ENCODE results near the gene HOXB7. TPM values are rescaled to one million over a fixed set of nuclear protein-coding genes. Genes with fewer than 3 reads are reported as not detected.

HOXB7 gene
- total RNA-seq, 1 donor from 2014 or later, result 0.30 TPM

DNA sequence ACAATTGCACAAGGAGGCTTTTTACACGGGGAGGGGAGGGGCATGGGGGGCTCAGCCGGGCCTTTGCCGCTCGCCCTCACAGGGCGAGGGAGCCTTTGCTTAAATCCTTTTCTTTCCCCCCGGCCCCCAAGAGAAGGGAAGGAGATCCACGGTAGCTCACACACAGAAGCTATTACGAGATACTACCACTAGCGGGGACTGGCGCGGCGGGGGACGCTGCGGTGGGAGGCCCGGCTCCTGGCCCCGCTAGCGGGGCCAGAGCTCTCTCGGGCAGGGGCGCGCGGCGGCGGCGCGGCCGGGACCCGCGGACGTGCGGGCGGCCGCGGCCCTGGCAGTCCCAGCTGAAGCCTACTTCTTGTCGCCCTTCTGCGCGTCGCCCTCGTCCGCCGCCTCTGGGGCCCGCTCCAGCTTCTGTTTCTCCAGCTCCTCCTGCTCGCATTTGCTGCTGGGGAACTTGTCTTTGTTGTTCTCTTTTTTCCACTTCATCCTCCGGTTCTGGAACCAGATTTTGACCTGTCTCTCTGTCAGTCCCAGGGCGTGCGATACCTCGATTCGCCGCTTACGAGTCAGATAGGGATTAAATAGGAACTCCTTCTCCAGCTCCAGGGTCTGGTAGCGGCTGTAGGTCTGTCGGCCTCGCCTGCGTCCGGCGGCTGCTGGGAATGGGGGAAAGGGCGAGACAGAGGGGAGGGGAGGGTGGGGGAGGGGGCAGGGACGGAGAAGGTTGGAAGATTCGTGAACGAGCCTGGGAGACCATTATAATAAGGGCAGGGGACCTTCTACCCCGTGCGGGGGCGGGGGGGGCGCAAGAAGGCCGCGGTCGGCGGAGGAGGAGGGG, 2.3 kb upstream of the HOXB7 start:
- intact Hi-C loops (cut with micrococcal nuclease), result no loop called here
- peak; percentile 37 for ATAC-seq
- DNase-seq, result peak; percentile 40

DNA sequence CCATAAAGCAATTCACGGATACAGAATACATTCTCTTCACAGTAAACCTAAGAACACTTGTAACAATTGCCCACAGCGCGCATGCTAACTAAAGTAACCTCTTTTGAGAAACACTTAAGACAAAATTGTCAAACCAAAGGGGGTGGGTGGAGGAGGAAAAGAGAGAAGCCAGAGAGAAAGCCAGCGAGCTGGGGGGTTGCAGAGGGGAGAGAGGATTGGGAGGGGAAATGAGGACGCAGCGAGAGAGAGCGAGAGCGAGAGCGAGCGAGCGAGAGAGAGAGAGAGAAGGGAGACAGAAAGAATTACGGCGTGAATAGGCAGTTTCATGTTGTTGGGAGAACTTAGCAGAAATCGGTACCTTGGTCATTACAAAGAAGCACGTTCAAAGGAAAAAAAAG, 1.6 kb upstream of the HOXB7 start:
- ATAC-seq, result no peak
- intact Hi-C loops (cut with micrococcal nuclease), result no loop called here
- DNase-seq, result no peak

DNA sequence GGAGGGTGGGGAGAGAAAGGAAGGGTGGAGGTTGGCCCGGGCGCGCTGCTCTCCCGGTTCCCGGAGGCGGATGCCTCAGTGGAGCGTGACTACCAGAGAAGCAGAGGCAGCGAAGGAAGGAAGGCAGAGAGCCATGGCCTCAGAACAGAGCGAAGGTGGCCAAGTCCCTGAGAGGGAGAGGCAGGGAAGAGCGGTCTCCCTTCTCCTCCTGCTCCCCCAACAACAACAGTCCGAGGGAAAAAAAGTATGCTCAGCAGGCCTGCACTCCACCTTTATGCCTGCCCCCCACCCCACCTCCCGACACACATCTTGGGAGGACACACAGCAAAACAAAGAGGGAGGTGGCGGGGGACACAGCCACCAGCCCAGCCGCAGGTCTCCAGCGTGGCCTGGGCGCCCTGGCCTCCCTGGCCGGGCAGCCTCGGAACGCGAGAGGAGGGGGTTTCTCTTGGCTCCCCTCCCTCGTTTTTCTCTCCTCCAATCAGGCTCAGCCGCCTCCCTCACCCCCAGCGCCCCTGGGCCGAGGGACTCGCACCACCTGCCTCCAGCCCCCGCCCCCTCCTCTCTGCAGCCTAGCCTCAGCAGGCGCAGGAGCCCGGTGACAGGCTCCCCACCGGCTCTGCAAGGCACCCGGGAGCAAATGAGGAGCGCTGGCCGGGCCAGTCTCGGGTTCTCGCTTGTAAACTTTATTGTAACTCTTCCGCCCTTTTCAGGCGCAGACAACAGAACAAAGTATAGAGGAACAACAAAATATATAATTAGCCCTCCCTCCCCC, 1.1 kb upstream of the HOXB7 start:
- intact Hi-C loops (cut with micrococcal nuclease), result no loop called here
- DNase-seq (no peak), ATAC-seq (no peak)

DNA sequence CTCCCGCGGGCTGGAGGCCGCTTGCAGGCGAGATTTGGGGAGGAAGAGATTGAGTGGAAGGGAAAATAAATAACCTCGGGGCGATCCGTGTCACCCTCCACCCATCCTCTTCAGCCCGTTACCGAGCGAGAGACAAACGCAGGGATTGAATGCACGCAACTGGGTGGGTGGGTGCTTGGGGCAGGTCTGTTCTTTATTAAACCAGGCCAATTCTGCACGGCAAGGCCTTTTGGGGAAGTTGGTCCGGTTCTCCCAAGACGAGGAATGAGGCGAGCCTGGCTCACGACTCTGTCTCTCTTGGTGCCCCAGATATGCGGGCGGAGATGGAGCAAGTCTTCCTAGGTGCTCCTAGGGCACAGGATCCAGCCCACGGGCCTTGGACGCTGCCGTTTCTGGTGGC, 396 bp upstream of the HOXB7 start:
- DNase-seq, result no peak
- intact Hi-C loops (cut with micrococcal nuclease), result no loop called here
- no peak for ATAC-seq

DNA sequence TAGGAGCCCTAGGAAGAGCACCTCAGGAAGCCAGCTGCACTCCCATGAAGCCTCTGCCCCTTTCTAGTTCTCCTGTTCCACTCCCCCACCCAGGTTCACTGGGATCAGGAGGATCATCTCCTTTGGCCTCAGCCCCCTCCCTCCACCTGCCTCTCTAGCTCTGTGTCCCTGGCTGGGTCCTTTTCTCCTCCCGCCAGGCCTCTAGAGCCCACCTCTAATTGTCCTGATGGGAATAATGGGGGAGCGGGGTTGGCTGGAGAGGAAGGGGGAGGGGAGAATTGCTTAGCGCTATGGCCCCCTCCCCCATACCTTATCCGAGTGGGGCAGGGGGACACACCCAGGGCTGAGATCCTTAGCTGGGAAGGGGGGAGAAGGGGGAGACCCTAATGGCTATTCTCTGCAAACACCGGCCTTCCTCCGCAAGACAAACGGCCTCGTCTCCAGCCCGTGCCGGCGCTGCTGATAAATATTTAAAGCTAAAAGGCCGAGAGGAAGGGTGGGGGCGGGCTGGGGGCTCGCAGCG, 997 bp downstream of the HOXB7 start:
- intact Hi-C loops (cut with micrococcal nuclease), result no loop called here
- ATAC-seq (no peak), DNase-seq (no peak)

DNA sequence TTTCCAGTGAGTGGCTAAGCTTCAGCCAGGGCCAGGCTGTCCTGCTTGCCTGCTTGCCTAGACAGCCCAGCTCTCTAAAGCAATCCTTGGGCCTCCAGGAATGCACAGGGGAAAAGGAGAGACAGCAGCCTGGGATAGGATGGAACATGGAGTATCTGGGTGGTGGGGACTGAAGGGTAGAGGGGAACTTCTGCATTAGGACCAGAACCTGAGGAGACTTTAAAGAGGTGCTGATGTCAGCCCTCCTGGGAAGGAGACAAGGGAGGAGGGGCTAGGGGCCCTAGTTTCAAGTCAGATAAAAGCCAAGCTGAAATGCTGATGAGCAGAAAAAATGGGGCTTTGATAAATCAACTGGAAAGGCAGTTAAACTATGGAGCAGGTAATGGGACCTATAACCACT, 1.8 kb downstream of the HOXB7 start:
- DNase-seq (no peak), ATAC-seq (no peak)
- intact Hi-C loops (cut with micrococcal nuclease), result no loop called here

DNA sequence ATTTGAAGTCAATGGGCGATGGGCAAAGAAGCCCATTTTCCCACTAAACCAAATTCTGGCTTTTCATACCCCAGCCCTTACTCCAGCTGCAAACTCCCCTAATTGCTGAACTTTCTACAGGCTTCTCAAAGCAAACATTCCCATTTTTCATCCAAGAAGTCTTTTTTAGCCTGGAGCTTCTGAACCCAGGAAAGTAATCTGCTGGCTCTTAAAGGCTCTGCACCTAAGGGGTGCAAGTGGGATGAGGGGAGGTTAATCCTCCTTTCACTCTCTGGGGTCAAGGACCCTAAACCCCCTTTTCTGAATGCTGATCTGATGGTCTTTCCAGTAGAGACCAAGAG, 2.4 kb downstream of the HOXB7 start:
- intact Hi-C loops (cut with micrococcal nuclease), result no loop called here
- no peak for DNase-seq

DNA sequence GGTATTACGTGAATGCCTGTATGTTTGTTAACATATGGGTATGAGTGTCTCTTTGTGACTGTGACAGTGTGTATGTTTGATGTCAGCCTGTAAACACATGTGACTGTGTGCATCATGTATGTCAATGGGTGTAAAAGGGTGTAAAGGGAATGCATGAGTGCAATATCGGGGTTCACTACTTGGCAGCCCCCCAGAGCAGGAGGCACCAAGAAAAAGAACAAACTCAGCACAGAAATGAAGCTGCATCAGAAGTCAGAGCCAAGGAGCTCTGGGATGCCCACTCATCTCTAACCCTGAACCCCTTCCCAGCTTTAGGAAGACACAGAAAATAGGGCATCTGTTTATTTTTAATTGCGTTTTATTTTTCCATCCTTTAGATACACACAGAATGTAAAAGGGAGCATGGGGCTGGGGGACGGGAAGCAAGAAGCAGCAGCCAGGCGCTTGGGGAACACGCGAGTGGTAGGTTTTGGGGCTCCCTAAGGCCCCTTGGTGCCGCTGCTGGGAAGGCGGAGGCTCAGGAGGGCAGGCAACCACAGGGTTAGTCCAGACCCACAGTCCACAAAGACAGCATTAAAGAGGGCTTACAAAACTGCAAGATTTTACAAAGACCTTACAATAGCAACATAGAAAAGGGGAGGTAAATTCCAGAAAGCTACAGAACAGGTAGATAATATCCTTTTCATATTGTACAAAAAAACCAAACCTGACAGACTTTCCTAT, 3.8 kb downstream of the HOXB7 start:
- intact Hi-C loops (cut with micrococcal nuclease), result no loop called here
- DNase-seq (no peak), ATAC-seq (no peak)

More for the DNA sequence above, 2.4 kb downstream of the HOXB7 start:
- no peak for ATAC-seq

DNA sequence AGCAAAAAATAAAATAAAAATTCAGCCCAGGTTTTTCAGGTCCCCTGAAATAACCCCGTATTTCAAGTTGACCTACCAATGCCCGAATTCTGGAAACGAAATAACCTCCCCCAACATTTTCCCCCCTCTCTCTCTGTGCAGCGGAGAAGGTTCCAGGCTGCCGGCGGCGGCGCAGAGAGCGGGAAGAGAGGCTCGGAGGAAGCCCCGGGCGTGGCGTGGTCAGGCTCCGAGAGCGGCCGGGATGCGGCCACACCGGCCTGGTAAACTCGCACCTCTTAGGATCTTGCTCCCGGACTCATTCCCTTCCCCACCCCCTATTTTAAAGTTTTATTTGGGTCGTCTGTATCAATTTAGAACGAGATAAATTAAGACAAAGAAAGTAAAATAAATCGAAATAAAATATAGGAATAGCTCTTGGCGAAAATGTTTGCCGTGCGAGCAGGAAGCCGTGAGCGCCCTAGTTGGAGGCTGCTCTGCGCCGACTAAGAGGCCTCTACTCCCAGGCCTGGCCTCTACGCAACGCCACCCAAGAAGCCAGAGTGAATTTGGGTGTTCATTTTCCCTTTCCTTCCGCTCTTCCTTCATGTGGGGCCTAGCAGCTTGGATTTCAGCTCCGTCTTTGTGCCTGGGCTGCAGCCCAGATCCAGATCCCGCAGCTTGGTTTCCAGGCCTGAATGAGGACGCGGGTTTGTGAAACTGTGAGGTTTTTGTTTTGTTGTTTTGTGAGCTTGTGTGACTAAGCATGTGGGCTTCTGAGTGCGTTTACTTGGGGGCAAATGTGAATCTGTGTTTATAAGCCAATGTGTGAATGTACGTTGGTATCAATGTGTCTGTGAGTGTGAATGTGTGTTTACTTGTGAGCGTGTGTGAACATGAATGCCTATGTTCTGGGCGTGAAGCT, 4.6 kb downstream of the HOXB7 start:
- intact Hi-C loops (cut with micrococcal nuclease), result no loop called here
- ATAC-seq (no peak), DNase-seq (no peak)

DNA sequence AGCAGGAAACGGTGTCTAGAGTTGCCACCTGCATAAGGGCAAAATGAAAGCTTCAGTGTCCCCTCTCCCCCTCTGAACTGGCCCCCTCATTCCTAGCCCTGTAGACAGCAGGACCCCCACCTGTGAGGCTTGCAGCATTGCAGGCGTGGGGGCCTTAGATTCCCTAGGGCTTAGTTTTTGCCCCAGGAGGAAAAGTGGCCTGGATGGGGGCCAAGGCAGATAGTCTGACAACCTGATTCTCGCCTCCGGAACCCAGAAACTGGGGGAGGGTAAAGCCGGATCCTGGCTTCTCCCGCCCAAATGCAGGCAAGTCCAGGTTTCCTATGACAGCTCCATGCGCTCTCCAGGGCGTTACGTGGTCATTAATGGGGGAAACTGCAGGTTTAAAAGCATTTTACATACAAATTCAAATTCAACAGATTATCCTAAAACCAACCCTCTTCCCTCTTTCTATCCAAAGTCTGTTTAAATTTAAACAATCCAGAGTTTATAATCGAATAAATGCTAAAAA, 5.4 kb downstream of the HOXB7 start:
- ATAC-seq, result no peak
- intact Hi-C loops (cut with micrococcal nuclease), result no loop called here
- DNase-seq, result no peak

DNA sequence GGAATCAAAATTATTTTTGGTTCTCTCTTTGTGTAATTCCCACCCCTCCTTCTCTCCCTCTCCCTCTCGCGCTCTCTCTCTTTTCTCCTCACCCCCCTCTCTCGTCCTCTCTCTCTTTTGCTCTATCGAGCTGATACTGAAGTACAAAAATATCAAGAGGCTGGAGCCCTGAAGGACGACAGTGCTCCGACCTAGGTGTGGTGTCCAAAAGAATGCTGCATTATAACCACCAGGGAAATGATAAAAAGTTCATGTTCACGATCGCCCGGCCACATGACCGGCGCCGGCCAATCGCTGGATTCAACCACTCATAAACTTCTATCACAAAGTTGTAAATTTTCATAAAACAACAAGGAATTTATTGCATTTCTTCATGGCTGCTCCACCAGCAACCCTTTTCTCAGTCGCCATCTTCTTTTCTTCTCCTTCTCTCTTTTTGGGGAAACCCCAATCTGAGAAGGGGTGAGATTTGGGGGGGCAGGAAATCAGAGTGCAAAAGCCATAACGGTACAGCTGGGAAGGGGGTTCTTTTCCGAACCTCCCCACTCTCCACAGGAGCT, 6.0 kb downstream of the HOXB7 start, which contains the start of gene HOXB6:
HOXB6 (minus strand) TSS at position 217 of the 560 bp plus-strand sequence. CDS start 6,836 bp downstream, outside the sequence.
- intact Hi-C loops (cut with micrococcal nuclease), result no loop called here
- ATAC-seq, result no peak

DNA sequence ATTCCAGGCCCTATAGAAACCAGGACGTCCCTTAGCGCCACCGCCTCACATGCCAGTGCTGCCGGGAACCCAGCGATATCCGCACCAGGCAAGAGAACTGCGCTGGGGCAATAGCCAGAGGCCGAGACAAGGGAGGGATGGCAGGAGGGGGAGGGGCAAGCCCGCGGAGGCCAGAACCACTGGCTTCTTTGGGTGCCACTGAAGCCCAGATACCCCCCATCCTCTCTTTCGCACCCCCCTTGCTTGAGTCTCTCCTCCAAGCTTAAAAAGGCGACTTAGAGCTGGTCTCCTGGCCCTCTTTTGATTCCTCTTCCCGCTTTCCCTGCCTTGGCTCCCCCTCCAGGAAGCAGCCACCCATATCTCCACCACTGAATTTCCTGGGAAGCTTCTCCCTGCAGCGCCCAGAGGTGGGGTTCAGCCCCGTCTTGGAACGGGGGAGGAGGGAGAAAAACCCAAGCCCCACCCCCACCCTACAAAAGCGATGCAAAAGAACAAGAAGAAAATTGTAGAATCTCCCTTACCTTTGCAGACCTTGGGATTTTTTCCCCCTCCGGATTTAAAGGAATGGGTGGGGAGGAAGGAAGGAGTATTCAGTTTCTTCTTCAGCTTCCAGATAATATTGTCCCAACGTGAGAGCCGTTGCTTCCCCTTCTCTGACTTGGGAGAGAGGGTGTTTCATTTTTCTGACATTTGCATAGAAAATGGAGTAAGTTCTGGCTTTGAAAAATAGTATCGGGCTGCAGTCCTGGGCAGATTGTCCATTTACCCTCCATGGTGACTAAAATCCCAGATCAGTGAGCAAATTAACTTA, 6.7 kb downstream of the HOXB7 start:
- ATAC-seq, result no peak
- intact Hi-C loops (cut with micrococcal nuclease), result no loop called here
- no peak for DNase-seq

More for the DNA sequence above, 6.0 kb downstream of the HOXB7 start, which contains the start of gene HOXB6:
- DNase-seq, result no peak

DNA sequence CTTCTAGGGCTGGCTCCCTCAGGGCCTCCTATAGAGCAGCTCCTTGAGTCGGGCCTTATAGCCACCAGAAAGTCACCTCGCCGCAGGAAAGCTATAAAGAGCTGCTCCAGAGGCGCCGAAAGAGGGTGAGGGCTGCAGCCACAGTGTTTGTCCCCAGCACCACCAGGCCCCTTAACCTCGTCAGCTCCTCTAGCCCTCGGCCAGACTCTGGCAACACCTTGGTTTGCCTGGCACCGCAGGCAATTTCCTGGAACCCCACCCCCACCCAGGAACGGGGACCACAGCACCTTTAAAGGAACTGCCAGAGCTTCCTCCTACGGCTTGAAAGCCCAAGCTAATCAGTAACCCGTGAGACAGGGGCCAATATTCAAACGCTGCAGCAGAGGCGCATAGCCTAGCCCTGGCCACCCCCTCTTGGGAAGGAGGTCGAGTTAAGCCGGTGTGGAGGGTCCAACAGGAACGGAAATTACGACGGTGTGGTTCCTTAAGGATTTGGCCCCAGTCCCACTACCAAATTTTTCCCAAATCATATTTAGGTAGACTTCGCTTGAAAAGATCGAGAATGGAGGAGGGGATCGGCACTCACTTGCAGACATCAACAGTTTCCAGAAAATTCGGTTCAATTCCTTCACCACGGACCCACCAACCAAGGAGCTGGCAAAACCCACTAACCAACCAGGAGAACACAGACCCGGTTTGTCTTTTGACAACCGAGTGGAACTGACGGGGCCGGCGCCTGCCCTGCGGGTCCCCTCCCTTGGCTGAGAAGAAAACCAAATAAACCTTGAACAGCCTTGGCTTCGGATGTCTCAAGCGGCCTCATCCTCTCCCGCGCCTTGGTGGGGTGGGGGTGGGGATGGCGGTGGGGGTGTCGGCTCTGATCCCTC, 9.0 kb downstream of the HOXB7 start:
- no peak for DNase-seq
- no peak for ATAC-seq
- intact Hi-C loops (cut with micrococcal nuclease), result no loop called here

DNA sequence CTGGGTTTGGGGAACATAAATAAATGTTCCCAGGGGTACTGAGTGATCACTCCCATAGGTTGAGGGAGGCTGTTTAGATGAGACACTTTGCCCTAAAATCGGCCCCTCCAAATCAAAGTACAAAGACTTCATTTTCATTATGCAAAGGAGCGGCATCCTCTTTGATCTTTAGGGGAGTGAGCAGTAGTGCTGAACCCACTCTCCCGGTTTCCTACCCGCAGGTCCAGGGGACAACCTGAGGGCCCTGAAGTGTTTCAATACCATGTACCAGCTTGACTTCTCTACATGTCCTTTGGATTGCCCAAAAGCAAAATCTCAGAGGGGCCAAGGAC, 9.6 kb downstream of the HOXB7 start:
- DNase-seq, result no peak
- no peak for ATAC-seq
- intact Hi-C loops (cut with micrococcal nuclease), result no loop called here

DNA sequence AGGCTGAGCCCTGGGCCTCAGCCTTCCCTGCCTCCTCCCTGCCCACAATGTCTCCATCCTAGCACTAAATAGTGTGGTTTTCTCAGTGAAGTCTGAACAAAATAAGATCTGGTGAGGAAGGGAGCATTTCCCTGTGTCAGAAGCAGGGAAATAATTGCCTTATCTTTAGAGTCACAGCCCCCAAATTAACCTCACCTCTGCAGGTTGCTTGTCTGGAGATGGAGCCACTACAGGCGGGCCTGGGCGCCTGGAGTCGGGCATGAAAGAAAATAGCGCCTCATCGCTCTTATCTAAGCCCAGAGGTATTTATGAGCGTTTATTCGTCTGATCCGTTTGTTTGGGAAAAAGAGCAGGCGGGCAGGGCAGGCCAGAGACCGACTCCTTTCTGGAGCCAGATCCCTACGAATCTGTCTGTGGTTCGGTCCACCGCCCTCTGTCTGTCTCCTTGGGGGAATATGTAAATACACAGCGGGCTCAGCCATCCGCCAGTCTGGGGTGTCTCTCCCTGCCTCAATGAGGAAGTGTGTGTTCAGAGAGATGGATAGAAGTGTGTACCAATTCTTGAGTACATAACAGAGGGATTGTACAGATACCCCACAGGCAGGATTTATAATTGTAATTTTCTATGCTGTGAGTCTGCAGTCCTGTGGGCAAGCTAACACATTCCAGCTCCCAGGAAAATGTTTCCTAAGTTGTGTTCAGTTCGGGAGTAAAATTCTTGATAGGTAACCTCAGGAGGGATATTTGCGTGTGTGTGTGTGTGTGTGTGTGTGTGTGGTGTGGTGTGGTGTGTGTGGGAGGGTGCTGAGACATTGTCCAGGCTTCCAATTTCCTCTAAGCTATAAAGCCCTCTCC, 10.3 kb downstream of the HOXB7 start:
- DNase-seq, result no peak
- intact Hi-C loops (cut with micrococcal nuclease), result no loop called here
- ATAC-seq, result no peak

DNA sequence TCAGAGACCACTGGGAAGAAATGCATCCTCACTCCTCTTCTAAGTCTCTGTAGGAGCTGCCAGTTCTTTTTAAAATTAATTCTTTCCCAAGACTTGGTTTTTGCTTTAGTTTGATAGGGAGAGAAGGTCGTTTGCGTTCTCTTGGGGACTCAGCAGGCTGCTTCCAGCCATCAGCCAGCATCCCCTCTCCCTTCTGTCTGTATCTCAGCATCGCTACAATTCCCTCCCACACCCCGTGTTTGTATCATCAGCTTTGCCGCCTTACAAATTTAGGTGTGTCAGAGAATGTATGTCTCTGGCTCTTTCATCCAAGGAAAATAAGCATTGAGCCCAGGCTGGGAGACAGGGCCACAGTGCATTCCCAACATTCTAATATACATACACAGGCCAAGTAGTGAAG, 11.5 kb downstream of the HOXB7 start:
- intact Hi-C loops (cut with micrococcal nuclease), result no loop called here
- DNase-seq, result no peak
- ATAC-seq, result no peak
